GM19043 (cell line): ENCODE results near the gene PSG6.
"Not testable (repeated sequence)": the region's sequence is repeated elsewhere in the genome, so short reads cannot be mapped to it uniquely, and the experiment has no call there.

Experiments used
- ATAC-seq: cut with Tn5 transposase; IDR thresholded peaks from one replicate; pipeline ENCODE4 v1.9.1; 2021; ENCODE audit warnings: low read depth; ENCODE audit not compliant: unreplicated experiment

Gene PSG6

GRCh38 chr19:42912941-42913340, 4.8 kb downstream of the PSG6 start:
- not testable (repeated sequence) for ATAC-seq

GRCh38 chr19:42911731-42912130, 6.0 kb downstream of the PSG6 start:
- ATAC-seq = not testable (repeated sequence)

GRCh38 chr19:42906162-42906561, 11.5 kb downstream of the PSG6 start:
- not testable (repeated sequence) for ATAC-seq

- ATAC-seq = not testable (repeated sequence)
Measured at GRCh38 chr19:42900561-42900960, 17.1 kb downstream of the PSG6 start.

- ATAC-seq = not testable (repeated sequence)
Measured at GRCh38 chr19:42899674-42900073, 18.0 kb downstream of the PSG6 start.

GRCh38 chr19:42899110-42899509, 18.6 kb downstream of the PSG6 start:
- not testable (repeated sequence) for ATAC-seq

- ATAC-seq = not testable (repeated sequence)
Measured at GRCh38 chr19:42898656-42899055, 19.0 kb downstream of the PSG6 start.

GRCh38 chr19:42897729-42898128, 20.0 kb downstream of the PSG6 start:
- not testable (repeated sequence) for ATAC-seq

- ATAC-seq = not testable (repeated sequence)
Measured at GRCh38 chr19:42890446-42890845, 27.2 kb downstream of the PSG6 start.

GRCh38 chr19:42887876-42888445, 29.7 kb downstream of the PSG6 start:
- ATAC-seq = not testable (repeated sequence)

- not testable (repeated sequence) for ATAC-seq
Measured at GRCh38 chr19:42882730-42883129, 35.0 kb downstream of the PSG6 start.

- ATAC-seq = not testable (repeated sequence)
Measured at GRCh38 chr19:42882010-42882409, 35.7 kb downstream of the PSG6 start.

GRCh38 chr19:42881279-42881678, 36.4 kb downstream of the PSG6 start:
- not testable (repeated sequence) for ATAC-seq

- not testable (repeated sequence) for ATAC-seq
Measured at GRCh38 chr19:42880621-42881020, 37.1 kb downstream of the PSG6 start.

GRCh38 chr19:42879613-42880012, 38.1 kb downstream of the PSG6 start, which contains the start of gene PSG1:
Gene PSG1 (minus strand): TSS chr19:42879713. CDS start chr19:42879581, 132 bp downstream.
- no peak for ATAC-seq

GRCh38 chr19:42876596-42876995, 41.1 kb downstream of the PSG6 start:
- ATAC-seq = not testable (repeated sequence)

- not testable (repeated sequence) for ATAC-seq
Measured at GRCh38 chr19:42875881-42876280, 41.8 kb downstream of the PSG6 start.

GRCh38 chr19:42874901-42875813, 42.5 kb downstream of the PSG6 start:
- not testable (repeated sequence) for ATAC-seq

- ATAC-seq = not testable (repeated sequence)
Measured at GRCh38 chr19:42874136-42874535, 43.6 kb downstream of the PSG6 start.

- ATAC-seq = no peak
Measured at GRCh38 chr19:42872608-42873007, 45.1 kb downstream of the PSG6 start.

- no peak for ATAC-seq
Measured at GRCh38 chr19:42857544-42857867, 60.2 kb downstream of the PSG6 start.
